Testis (tissue), 3 donors: ENCODE results near the gene PAMR1. TPM values are rescaled to one million over a fixed set of nuclear protein-coding genes. Genes with fewer than 3 reads are reported as not detected.

Source experiments
- DNase-seq: peaks from one replicate; pipeline ENCODE4 v3.0.0-alpha.2; 2019
- H3K27ac ChIP-seq, 2 donors: fragments of 200-600 bp; sonication (generic); one replicate each; pipeline ENCODE4 v1.5.1; 2019
- H3K27me3 ChIP-seq: fragments of 200-600 bp; sonication (generic); one replicate; pipeline ENCODE4 v1.5.1; 2019
- H3K36me3 ChIP-seq: fragments of 200-600 bp; sonication (generic); one replicate; pipeline ENCODE4 v1.5.1; 2017; ENCODE audit warnings: low read depth; ENCODE audit errors: missing control alignments
- H3K4me1 ChIP-seq: fragments of 200-600 bp; sonication (generic); one replicate; pipeline ENCODE4 v1.5.1; 2019
- H3K4me3 ChIP-seq, 2 donors: fragments of 200-600 bp; sonication (generic); one replicate each; pipeline ENCODE4 v1.5.1; 2017 to 2019
- H3K9me3 ChIP-seq: fragments of 200-600 bp; sonication (generic); one replicate; pipeline ENCODE4 v1.5.1; 2017
- POLR2A ChIP-seq: fragments of 450-650 bp; IDR thresholded peaks from one replicate; pipeline ENCODE4 v1.6.1; 2017; ENCODE audit warnings: antibody characterized with exemption, mild to moderate bottlenecking, moderate library complexity
- WGBS, 2 donors: methylation state at CpG; one replicate each; pipeline ENCODE4 v1.1.5; 2018; 5-methylcytosine and 5-hydroxymethylcytosine counted together
- intact Hi-C: fragments of 100-400 bp; cut with DNase I; formaldehyde crosslinking; loops from one replicate; pipeline ENCODE4 v1.15.1; 2023; ENCODE audit warnings: low total_unique reads
- polyA plus RNA-seq: library from polyadenylated mRNA; stranded (reverse); fragments of 350-450 nt; fragmentation: Illumina TruSeq; extraction: RNeasy Lipid Tissue Mini Kit (QIAGEN cat#74804); gene quantifications from one replicate; pipeline ENCODE4 v1.2.3, GENCODE V29; 2014; ENCODE audit warnings: low read depth, low replicate concordance; ENCODE audit not compliant: insufficient read depth
- total RNA-seq, 2 donors: library from RNA; depleted of rRNA; stranded (reverse); fragments of >200 nt; gene quantifications; one replicate each; pipeline ENCODE4 v1.2.3, GENCODE V29; 2016
- TF ChIP-seq, protein P1 (sequence below), 3 experiments: fragments of 450-650 bp in 2 of 3; fragments of 200-600 bp in 1 of 3; sonication (generic) in 1 of 3; IDR thresholded peaks; one replicate each; pipeline ENCODE4 v1.5.1; 2016 to 2019; ENCODE audit warnings: antibody characterized with exemption in 3 of 3, mild to moderate bottlenecking in 2 of 3, moderate library complexity in 1 of 3

PAMR1 gene
- total and polyA plus RNA-seq, 3 donors from 2014 or later: 0.55 to 13.2 (median 1.5) TPM

DNA sequence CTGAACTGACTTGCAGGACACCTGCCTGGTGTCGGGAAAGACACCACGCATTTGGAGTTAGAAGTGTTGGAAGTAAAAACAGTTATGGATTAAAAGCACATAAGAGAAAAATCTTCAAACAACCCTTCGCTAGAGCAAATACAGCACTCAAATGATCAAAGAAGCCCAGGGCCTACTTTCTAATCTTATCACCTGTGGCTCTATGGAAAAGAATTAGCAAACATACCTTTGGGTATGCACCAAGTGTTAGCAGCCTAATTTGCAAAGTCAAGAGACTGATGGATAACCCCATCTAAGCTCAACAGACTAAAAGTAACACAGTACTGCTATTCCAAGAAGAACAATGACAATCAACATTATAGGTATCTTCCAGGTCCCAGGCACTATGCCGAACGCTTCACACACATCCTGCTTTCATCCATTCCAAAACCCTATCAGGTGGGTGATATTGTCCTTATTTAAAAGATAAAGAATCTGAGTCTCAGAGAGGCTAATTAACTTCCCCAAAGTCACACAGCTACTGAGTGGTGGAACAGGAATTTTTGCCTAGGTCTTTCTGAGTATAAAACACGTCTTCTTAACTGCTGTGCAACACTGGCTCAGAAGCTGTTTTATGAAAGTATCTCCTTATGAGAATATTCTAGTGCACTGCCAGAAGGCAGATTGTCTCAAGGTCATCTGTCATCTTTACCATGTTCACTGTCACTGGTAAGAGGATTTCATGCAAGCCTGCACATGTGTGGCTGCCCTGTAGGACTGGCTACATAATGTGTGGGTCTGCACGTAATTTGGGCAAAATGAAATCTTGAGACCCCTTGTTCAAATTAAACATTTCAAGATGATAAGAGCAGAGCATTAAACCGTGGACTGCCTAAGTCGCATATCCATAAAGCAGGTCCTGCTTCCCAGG is 122.4 kb downstream of the PAMR1 start:
- intact Hi-C loops: no loop called here
- Histone ChIP-seq H3K27ac (no peak overlapping the region), H3K9me3 (no peaks in the 10 kb centered on the region), H3K27me3 (no peaks in the 10 kb centered on the region), H3K36me3 (no peaks in the 10 kb centered on the region), H3K4me1 (no peaks in the 10 kb centered on the region), H3K4me3 (no peak overlapping the region)
- TF ChIP-seq, protein P1, sequence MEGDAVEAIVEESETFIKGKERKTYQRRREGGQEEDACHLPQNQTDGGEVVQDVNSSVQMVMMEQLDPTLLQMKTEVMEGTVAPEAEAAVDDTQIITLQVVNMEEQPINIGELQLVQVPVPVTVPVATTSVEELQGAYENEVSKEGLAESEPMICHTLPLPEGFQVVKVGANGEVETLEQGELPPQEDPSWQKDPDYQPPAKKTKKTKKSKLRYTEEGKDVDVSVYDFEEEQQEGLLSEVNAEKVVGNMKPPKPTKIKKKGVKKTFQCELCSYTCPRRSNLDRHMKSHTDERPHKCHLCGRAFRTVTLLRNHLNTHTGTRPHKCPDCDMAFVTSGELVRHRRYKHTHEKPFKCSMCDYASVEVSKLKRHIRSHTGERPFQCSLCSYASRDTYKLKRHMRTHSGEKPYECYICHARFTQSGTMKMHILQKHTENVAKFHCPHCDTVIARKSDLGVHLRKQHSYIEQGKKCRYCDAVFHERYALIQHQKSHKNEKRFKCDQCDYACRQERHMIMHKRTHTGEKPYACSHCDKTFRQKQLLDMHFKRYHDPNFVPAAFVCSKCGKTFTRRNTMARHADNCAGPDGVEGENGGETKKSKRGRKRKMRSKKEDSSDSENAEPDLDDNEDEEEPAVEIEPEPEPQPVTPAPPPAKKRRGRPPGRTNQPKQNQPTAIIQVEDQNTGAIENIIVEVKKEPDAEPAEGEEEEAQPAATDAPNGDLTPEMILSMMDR (IDR thresholded peaks at IDR 0.05): no peak
- TF ChIP-seq POLR2A: no peak
- no peak for DNase-seq
- 76 to 79% methylated on average over 9 of the region's 9 CpGs for WGBS, 2 donors

DNA sequence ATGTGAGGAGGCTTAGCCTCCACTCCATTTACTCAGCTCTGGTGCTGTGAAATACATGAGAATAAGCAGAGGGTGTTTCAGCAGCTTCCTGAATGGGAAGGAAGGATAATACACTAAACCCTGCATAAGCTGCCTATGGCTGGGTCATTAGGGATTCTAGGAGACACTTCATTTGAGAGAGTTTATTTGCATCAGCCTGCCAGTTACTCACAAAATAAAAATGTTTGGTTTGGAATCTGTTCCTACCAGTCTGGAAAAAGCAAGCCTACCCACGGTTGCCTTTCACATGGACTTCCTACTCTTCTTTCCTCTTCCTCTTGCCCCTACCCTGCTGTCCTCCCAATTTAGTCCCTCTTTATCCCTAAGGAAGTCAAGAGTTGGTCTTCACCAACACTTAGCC is 126.5 kb downstream of the PAMR1 start:
- no peaks in the 10 kb centered on the region for H3K9me3 ChIP-seq
- no peak for DNase-seq
- H3K27ac ChIP-seq: no peak overlapping the region
- H3K27me3 ChIP-seq: no peaks in the 10 kb centered on the region
- no peaks in the 10 kb centered on the region for H3K4me1 ChIP-seq
- intact Hi-C loops: loop anchor here (10.0 kb wide), 1 partner anchor 474 kb away; no protein-coding TSS in a partner anchor
- H3K4me3 ChIP-seq: no peak overlapping the region
- no peak for TF ChIP-seq POLR2A
- TF ChIP-seq, protein P1 (IDR thresholded peaks at IDR 0.05): no peak
- 83 to 86% methylated on average over 1 of the region's 1 CpG for WGBS, 2 donors
- no peaks in the 10 kb centered on the region for H3K36me3 ChIP-seq

DNA sequence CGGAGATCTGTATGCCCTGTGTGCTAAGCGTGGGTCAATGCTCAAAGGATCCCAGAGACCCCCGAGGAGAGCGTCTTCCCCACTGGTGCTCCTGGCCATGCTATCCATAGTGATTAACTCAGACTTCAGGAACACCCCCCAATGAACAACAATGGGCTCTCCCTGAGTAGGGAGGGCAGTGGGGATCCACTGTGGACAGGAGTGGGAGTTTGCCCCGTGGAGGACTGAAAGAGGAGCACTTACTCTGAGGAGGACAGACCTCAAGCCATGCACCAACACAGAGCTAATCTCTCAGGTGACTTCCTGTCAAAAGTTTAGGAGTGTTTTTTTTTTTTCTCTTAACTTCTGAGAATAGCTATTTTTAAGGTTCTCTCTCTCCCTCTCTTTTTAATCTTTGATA is 130.5 kb downstream of the PAMR1 start:
- Histone ChIP-seq H3K4me1 (no peaks in the 10 kb centered on the region), H3K36me3 (no peaks in the 10 kb centered on the region), H3K4me3 (no peak overlapping the region), H3K27me3 (no peaks in the 10 kb centered on the region), H3K27ac (no peak overlapping the region), H3K9me3 (no peaks in the 10 kb centered on the region)
- 92 to 98% methylated on average over 5 of the region's 5 CpGs for WGBS, 2 donors
- intact Hi-C loops: loop anchor here (10.0 kb wide), 1 partner anchor 470 kb away; no protein-coding TSS in a partner anchor
- no peak for DNase-seq
- TF ChIP-seq, protein P1 (IDR thresholded peaks at IDR 0.05): no peak
- no peak for TF ChIP-seq POLR2A

DNA sequence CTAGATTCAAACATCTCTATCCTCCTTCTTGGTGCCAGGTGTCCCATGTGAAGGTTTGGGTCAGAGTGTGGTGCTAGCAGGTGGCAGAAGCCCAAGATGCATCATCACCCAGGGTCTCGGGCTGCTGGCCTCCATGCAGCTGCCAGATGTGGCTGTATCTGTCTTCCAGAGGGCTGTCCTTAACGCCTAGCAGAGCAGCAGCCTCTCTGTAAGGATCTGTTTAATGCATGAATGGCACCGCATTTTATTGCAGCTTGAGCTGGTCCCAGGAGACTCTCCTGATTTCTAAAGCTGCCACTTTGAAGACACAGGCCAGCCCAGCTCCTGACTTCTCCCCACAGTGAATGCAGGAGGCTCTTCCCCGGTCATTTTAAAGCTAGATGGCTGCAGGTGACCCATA is 132.3 kb downstream of the PAMR1 start:
- H3K4me1 ChIP-seq: no peaks in the 10 kb centered on the region
- H3K27ac ChIP-seq: no peak overlapping the region
- no peaks in the 10 kb centered on the region for H3K9me3 ChIP-seq
- no peaks in the 10 kb centered on the region for H3K27me3 ChIP-seq
- no peak for DNase-seq
- WGBS, 2 donors: 62 to 74% methylated on average over 1 to 4 of the region's 4 CpGs
- no peaks in the 10 kb centered on the region for H3K36me3 ChIP-seq
- intact Hi-C loops: loop anchor here (10.0 kb wide), 1 partner anchor 468 kb away; no protein-coding TSS in a partner anchor
- no peak overlapping the region for H3K4me3 ChIP-seq
- TF ChIP-seq POLR2A: no peak
- TF ChIP-seq, protein P1 (IDR thresholded peaks at IDR 0.05): no peak
